GM15510 (cell line): ENCODE data around the gene KCNAB2.

Experiments
- POLR2A ChIP-seq: IDR thresholded peaks from 3 replicates; pipeline ENCODE4 v1.6.1; 2011; ENCODE audit warnings: borderline replicate concordance; ENCODE audit not compliant: insufficient read length; ENCODE audit errors: extremely low read depth

Gene KCNAB2

GRCh38 chr1:6108476-6108875 is 62.8 kb downstream of the KCNAB2 start:
- TF ChIP-seq POLR2A, result no peak

- no peak for TF ChIP-seq POLR2A
These were observed 63.4 kb downstream of the KCNAB2 start for GRCh38 chr1:6108937-6109614.

- TF ChIP-seq POLR2A, result no peak
These were observed 64.0 kb downstream of the KCNAB2 start for GRCh38 chr1:6109688-6110087.

GRCh38 chr1:6110326-6110725 is 64.6 kb downstream of the KCNAB2 start:
- no peak for TF ChIP-seq POLR2A

GRCh38 chr1:6111571-6111970 is 65.9 kb downstream of the KCNAB2 start:
- no peak for TF ChIP-seq POLR2A

GRCh38 chr1:6111991-6112689 is 66.5 kb downstream of the KCNAB2 start:
- no peak for TF ChIP-seq POLR2A

GRCh38 chr1:6112690-6113005 is 67.0 kb downstream of the KCNAB2 start:
- TF ChIP-seq POLR2A, result no peak

GRCh38 chr1:6113116-6113515 is 67.4 kb downstream of the KCNAB2 start:
- no peak for TF ChIP-seq POLR2A

- TF ChIP-seq POLR2A, result no peak
These were observed 68.1 kb downstream of the KCNAB2 start for GRCh38 chr1:6113745-6114144.

GRCh38 chr1:6116137-6116536 is 70.4 kb downstream of the KCNAB2 start:
- no peak for TF ChIP-seq POLR2A

- no peak for TF ChIP-seq POLR2A
These were observed 71.4 kb downstream of the KCNAB2 start for GRCh38 chr1:6117064-6117463.

GRCh38 chr1:6117624-6118023 is 71.9 kb downstream of the KCNAB2 start:
- no peak for TF ChIP-seq POLR2A

- no peak for TF ChIP-seq POLR2A
These were observed 72.7 kb downstream of the KCNAB2 start for GRCh38 chr1:6118415-6118814.

GRCh38 chr1:6121021-6121421 is 75.3 kb downstream of the KCNAB2 start:
- no peak for TF ChIP-seq POLR2A

GRCh38 chr1:6121651-6122370 is 76.1 kb downstream of the KCNAB2 start:
- no peak for TF ChIP-seq POLR2A

- TF ChIP-seq POLR2A, result no peak
These were observed 77.4 kb downstream of the KCNAB2 start for GRCh38 chr1:6123083-6123482.
